ENCODE measurements around the gene MARCHF2.

GRCh38 chr19:8446061-8446709 lies 33.1 kb downstream of the MARCHF2 start:
- no peak for TF ChIP-seq REPIN1 (tag by site-specific recombination; IDR thresholded peaks at IDR 0.05; ENCODE audit: low read depth)
- TF ChIP-seq ZNF768 (tag by site-specific recombination; IDR thresholded peaks at IDR 0.05): no peak
- TF ChIP-seq ZNF837 (tag by site-specific recombination; IDR thresholded peaks at IDR 0.05): no peak
- no peak for TF ChIP-seq ZNF704 (tag by site-specific recombination; IDR thresholded peaks at IDR 0.05)
- no peak for TF ChIP-seq ZNF184 (tag by site-specific recombination; IDR thresholded peaks at IDR 0.05)
- no peak for TF ChIP-seq ZBTB20 (tag by site-specific recombination; IDR thresholded peaks at IDR 0.05)
- no peak for TF ChIP-seq ZNF324 (tag by site-specific recombination; IDR thresholded peaks at IDR 0.05)
